ENCODE results near the gene SFR1.

GRCh38 chr10:104138131-104138530 lies 16.2 kb downstream of the SFR1 start:
- TF ChIP-seq POLR2A (IDR thresholded peaks at IDR 0.05; ENCODE audit: low read length), result no peak
- no peak for TF ChIP-seq GATA1 (IDR thresholded peaks at IDR 0.05; ENCODE audit: low read depth, low read length)

All from erythroblast (primary cell).